Tibial nerve (tissue), 4 donors: ENCODE results near the gene YBEY.

ENCODE experiments used
- EP300 ChIP-seq, 2 donors: sonication (generic); formaldehyde crosslinking; IDR thresholded peaks; one replicate each; pipeline ENCODE4 v1.6.1; 2017; ENCODE audit warnings: antibody characterized with exemption in 2 of 2, mild to moderate bottlenecking in 1 of 2
- POLR2A ChIP-seq, 2 donors: fragments of 450-650 bp; IDR thresholded peaks; one replicate each; pipeline ENCODE4 v1.6.1; 2017; ENCODE audit warnings: antibody characterized with exemption in 2 of 2, mild to moderate bottlenecking in 2 of 2, moderate library complexity in 2 of 2
- TF ChIP-seq, protein P1 (sequence below), 5 experiments: fragments of 200-600 bp in 3 of 5; fragments of 450-650 bp in 2 of 5; sonication (generic) in 3 of 5; IDR thresholded peaks; one replicate each; pipeline ENCODE4 v1.5.1; 2016 to 2019; ENCODE audit warnings: antibody characterized with exemption in 5 of 5, mild to moderate bottlenecking in 3 of 5, moderate library complexity in 2 of 5

DNA sequence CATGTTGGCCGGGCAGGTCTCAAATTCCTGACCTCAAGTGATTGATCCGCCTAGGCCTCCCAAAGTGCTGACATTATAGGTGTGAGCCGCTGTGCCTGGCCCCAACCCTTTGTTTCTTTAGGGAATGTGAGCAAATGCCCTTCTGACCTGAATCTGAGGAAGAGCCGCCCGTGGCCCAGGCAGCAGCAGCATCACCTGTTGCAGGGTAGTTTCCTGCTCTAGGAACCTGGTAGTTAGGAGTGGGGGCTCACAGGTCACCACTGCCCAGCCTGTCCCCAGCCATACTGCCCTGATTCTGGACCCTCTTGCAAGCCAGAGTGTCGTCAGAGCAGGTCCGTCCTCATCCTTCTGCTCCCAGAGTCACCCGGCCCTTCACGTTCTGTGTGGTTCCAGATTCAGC, 13.0 kb downstream of the YBEY start:
- TF ChIP-seq, protein P1, sequence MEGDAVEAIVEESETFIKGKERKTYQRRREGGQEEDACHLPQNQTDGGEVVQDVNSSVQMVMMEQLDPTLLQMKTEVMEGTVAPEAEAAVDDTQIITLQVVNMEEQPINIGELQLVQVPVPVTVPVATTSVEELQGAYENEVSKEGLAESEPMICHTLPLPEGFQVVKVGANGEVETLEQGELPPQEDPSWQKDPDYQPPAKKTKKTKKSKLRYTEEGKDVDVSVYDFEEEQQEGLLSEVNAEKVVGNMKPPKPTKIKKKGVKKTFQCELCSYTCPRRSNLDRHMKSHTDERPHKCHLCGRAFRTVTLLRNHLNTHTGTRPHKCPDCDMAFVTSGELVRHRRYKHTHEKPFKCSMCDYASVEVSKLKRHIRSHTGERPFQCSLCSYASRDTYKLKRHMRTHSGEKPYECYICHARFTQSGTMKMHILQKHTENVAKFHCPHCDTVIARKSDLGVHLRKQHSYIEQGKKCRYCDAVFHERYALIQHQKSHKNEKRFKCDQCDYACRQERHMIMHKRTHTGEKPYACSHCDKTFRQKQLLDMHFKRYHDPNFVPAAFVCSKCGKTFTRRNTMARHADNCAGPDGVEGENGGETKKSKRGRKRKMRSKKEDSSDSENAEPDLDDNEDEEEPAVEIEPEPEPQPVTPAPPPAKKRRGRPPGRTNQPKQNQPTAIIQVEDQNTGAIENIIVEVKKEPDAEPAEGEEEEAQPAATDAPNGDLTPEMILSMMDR (IDR thresholded peaks at IDR 0.05): no peak
- no peak for TF ChIP-seq POLR2A (IDR thresholded peaks at IDR 0.05)
- no peak for TF ChIP-seq EP300 (IDR thresholded peaks at IDR 0.05)
